KOPT-K1 (cell line): ENCODE measurements around the gene FKBP6.
"Not testable (repeated sequence)": the region's sequence is repeated elsewhere in the genome, so short reads cannot be mapped to it uniquely, and the experiment has no call there.

Source experiments
- H3K27ac ChIP-seq: fragments of 200-600 bp; sonication (generic); 2 replicates; pipeline ENCODE4 v1.5.1; 2016; ENCODE audit warnings: antibody characterized with exemption, mild to moderate bottlenecking, low read depth, low read length; ENCODE audit not compliant: poor library complexity, severe bottlenecking
- H3K36me3 ChIP-seq: fragments of 200-600 bp; sonication (generic); 2 replicates; pipeline ENCODE4 v1.5.1; 2017; ENCODE audit warnings: antibody characterized with exemption, mild to moderate bottlenecking, low read length, moderate library complexity; ENCODE audit not compliant: insufficient read depth
- H3K9me3 ChIP-seq: fragments of 200-600 bp; sonication (generic); 2 replicates; pipeline ENCODE4 v1.5.1; 2017; ENCODE audit warnings: antibody characterized with exemption, low read length, mild to moderate bottlenecking; ENCODE audit not compliant: insufficient read depth, poor library complexity, severe bottlenecking

Gene FKBP6

GRCh38 chr7:73387221-73387828 is 59.4 kb downstream of the FKBP6 start:
- no peak overlapping the region for H3K27ac ChIP-seq
- no peaks in the 10 kb centered on the region for H3K36me3 ChIP-seq
- H3K9me3 ChIP-seq = peaks cover 40% of the 10 kb centered on the region

GRCh38 chr7:73387908-73388414 is 60.0 kb downstream of the FKBP6 start:
- H3K27ac ChIP-seq = no peak overlapping the region
- H3K9me3 ChIP-seq = peaks cover 40% of the 10 kb centered on the region
- no peaks in the 10 kb centered on the region for H3K36me3 ChIP-seq

- no peaks in the 10 kb centered on the region for H3K36me3 ChIP-seq
- H3K27ac ChIP-seq = no peak overlapping the region
- peaks cover 34% of the 10 kb centered on the region for H3K9me3 ChIP-seq
Measured at GRCh38 chr7:73391396-73391795, 63.4 kb downstream of the FKBP6 start.

GRCh38 chr7:73394422-73394821 is 66.5 kb downstream of the FKBP6 start:
- Histone ChIP-seq H3K9me3 (peaks cover 15% of the 10 kb centered on the region), H3K36me3 (no peaks in the 10 kb centered on the region), H3K27ac (no peak overlapping the region)

DNA sequence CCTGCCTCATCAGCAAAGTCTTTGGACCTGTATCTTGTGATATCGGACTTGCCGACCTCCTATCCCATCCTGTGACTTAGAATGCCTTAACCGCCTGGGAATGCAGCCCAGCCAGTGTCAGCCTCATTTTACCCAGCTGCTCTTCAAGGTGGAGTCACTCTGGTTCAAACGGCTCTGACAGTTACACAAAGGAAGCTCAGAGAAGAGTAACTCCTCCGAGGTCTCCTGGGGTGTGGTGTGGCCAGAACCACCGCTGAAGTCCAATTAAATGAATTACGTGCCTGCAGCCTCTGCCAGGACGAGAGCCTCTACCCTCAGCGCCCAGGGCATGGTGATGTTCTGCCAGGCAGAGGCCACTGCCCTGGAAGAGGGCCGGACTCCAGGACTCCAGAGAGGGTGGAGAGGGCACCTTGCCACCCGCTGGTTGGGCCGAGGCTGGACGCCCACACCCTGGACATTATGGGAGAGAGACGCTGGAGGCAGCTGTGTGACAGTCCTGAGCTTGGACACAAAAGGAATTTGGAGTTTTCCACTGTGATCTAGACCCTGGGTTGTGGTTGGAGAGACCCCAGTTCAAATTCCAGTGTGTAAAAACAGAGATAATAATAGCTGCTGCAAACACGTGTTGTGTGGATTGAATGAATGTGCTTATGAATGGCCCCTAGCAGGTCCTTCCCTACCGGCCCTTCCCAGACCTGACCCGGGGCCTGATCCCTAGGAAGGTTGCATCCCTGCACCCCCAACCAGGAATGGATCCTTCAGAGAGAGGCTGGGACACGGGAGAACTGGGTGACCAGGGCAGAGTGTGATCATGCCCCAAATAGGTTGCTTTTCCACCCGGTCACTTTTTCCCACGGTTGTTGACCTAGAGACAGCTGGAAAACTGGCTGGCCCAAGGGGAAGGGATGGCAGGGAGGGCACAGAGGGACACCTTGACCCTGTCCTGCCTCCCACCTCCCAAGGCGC is 67.9 kb downstream of the FKBP6 start:
- H3K36me3 ChIP-seq = no peaks in the 10 kb centered on the region
- H3K9me3 ChIP-seq = peaks cover 7% of the 10 kb centered on the region
- no peak overlapping the region for H3K27ac ChIP-seq

GRCh38 chr7:73397521-73398281 is 69.7 kb downstream of the FKBP6 start:
- no peaks in the 10 kb centered on the region for H3K9me3 ChIP-seq
- no peak overlapping the region for H3K27ac ChIP-seq
- H3K36me3 ChIP-seq = no peaks in the 10 kb centered on the region

DNA sequence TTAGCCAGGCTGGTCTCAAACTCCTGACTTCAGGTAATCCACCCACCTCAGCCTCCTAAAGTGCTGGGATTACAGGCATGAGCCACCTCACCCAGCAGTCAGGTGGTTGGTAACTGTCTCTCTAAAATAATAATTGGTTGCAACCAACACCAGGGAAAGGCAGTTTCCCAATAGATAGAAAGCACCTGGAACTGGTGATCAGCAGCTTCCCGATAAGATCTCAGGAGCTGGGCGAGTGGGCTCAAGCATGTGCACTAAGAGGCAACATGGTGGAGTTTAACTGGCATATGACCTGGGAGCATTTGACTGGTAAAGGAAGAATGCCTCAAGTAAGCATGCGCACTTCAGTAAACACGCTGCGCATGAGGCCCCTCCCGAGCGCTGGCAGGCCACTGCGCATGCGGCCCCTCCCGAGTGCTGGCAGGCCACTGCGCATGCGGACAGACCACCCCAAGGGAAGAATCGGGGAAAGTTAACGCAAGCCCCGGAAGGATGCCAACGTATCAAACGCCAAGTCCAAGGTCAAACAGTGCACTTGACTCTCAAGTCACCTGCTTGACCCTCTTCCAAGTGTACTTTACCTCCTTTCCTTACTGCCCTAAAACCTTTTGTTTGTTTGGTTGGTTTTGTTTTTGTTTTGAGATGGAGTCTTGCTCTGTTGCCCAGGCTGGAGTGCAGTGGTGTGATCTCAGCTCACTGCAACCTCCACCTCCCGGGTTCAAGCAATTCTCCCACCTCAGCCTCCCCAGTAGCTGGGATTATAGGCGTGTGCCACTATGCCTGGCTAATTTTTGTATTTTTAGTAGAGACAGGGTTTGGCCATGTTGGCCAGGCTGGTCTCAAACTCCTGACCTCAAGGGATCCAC is 71.5 kb downstream of the FKBP6 start:
- not testable (repeated sequence) for H3K27ac ChIP-seq, H3K36me3 ChIP-seq, H3K9me3 ChIP-seq

DNA sequence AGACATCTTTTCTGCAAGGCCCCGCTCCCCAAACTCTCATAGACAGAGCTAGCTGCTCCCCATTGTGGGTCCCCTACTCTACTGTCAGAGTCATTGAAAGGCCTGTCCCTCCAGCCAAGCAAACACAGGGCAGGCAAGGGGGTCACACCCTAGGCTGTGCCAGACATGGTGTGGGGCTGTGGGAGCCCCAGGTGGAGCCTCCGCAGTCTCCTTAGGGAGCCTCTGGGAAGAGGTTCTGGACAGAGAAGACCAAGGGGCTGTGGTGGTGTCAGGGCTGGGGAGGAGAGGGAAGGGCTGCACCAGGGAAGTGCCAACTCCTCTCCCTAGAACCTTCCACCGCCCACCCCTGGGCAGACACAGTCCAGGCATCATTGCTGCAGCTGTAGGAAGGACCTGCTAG is 76.9 kb downstream of the FKBP6 start:
- not testable (repeated sequence) for H3K36me3 ChIP-seq, H3K27ac ChIP-seq, H3K9me3 ChIP-seq
